Mammary epithelial cell (primary cell): Measurements from ENCODE around the gene BZW2.

Experiments used
- EZH2 ChIP-seq: IDR thresholded peaks from 2 replicates; pipeline ENCODE4 v1.6.1; 2012; ENCODE audit warnings: low read length, inconsistent platforms, borderline replicate concordance
- TF ChIP-seq, protein P1 (sequence below), 2 donors: IDR thresholded peaks in 1 of 2; conservative IDR thresholded peaks in 1 of 2; 2 replicates each; pipeline ENCODE4 v1.5.1; 2011 to 2012; ENCODE audit warnings: inconsistent platforms in 2 of 2, low read length in 2 of 2, mild to moderate bottlenecking in 2 of 2, control low read depth in 1 of 2, low read depth in 1 of 2; ENCODE audit not compliant: insufficient read depth in 1 of 2; ENCODE audit errors: extremely low read depth in 1 of 2

- TF ChIP-seq, protein P1, sequence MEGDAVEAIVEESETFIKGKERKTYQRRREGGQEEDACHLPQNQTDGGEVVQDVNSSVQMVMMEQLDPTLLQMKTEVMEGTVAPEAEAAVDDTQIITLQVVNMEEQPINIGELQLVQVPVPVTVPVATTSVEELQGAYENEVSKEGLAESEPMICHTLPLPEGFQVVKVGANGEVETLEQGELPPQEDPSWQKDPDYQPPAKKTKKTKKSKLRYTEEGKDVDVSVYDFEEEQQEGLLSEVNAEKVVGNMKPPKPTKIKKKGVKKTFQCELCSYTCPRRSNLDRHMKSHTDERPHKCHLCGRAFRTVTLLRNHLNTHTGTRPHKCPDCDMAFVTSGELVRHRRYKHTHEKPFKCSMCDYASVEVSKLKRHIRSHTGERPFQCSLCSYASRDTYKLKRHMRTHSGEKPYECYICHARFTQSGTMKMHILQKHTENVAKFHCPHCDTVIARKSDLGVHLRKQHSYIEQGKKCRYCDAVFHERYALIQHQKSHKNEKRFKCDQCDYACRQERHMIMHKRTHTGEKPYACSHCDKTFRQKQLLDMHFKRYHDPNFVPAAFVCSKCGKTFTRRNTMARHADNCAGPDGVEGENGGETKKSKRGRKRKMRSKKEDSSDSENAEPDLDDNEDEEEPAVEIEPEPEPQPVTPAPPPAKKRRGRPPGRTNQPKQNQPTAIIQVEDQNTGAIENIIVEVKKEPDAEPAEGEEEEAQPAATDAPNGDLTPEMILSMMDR (conservative IDR thresholded peaks at IDR 0.05 in 1 of 2, IDR thresholded peaks at IDR 0.05 in 1 of 2; ENCODE audit: extremely low read depth in 1 of 2, insufficient read depth in 1 of 2, low read depth in 1 of 2, low read length in 2 of 2): no peak
- no peak for TF ChIP-seq EZH2
These were observed 73.7 kb downstream of the BZW2 start for GRCh38 chr7:16719699-16720098.
